Stomach (tissue), 9 donors: Measurements from ENCODE around the gene GPN2. TPM values are rescaled to one million over a fixed set of nuclear protein-coding genes. Genes with fewer than 3 reads are reported as not detected.

ENCODE experiments used
- DNase-seq, 2 donors: peaks; one replicate each; pipeline versions ENCODE4 v3.0.0 to v3.0.0-alpha.2; 2013 to 2019
- H3K27ac ChIP-seq, 5 donors: fragments of 200-600 bp in 4 of 5; sonication (generic) in 4 of 5; one replicate each; pipeline ENCODE4 v1.5.1; 2013 to 2019; ENCODE audit warnings: mild to moderate bottlenecking in 1 of 5, moderate library complexity in 1 of 5
- H3K27me3 ChIP-seq, 3 donors: fragments of 200-600 bp; sonication (generic); one replicate each; pipeline ENCODE4 v1.5.1; 2017 to 2019; ENCODE audit warnings: mixed run types in 1 of 3
- H3K36me3 ChIP-seq, 4 donors: fragments of 200-600 bp; sonication (generic); 1 replicate in 3 of 4; 2 replicates in 1 of 4; pipeline ENCODE4 v1.5.1; 2016 to 2019
- H3K4me1 ChIP-seq, 4 donors: fragments of 200-600 bp; sonication (generic); one replicate each; pipeline ENCODE4 v1.5.1; 2016 to 2019
- H3K4me3 ChIP-seq, 4 donors: fragments of 200-600 bp; sonication (generic) in 3 of 4; one replicate each; pipeline ENCODE4 v1.5.1; 2016 to 2019; ENCODE audit warnings: mild to moderate bottlenecking in 1 of 4
- H3K9me3 ChIP-seq, 4 donors: fragments of 200-600 bp; sonication (generic); one replicate each; pipeline ENCODE4 v1.5.1; 2016 to 2019
- EP300 ChIP-seq: sonication (generic); formaldehyde crosslinking; IDR thresholded peaks from one replicate; pipeline ENCODE4 v1.6.1; 2017; ENCODE audit warnings: antibody characterized with exemption
- POLR2A ChIP-seq, 4 donors: fragments of 450-650 bp; IDR thresholded peaks; one replicate each; pipeline ENCODE4 v1.6.1; 2016; ENCODE audit warnings: antibody characterized with exemption in 4 of 4, control low read depth in 2 of 4, mild to moderate bottlenecking in 1 of 4, moderate library complexity in 1 of 4
- POLR2AphosphoS5 ChIP-seq, 3 donors: sonication (generic); formaldehyde crosslinking; IDR thresholded peaks; one replicate each; pipeline ENCODE4 v1.6.1; 2016; ENCODE audit warnings: antibody characterized with exemption in 3 of 3
- WGBS, 5 donors: extraction: QIAGEN DNeasy Blood & Tissue Kit in 3 of 5; methylation state at CpG; one replicate each; pipeline versions ENCODE4 v1.1.5 to v1.1.7; 2013 to 2018; 5-methylcytosine and 5-hydroxymethylcytosine counted together
- intact Hi-C: fragments of 100-400 bp; cut with DNase I; formaldehyde crosslinking; loops from one replicate; pipeline ENCODE4 v1.15.1; 2023; ENCODE audit warnings: low total_unique reads
- polyA plus RNA-seq, 3 donors: library from polyadenylated mRNA; stranded (reverse); fragments of 200-250 nt; gene quantifications; one replicate each; pipeline ENCODE4 v1.2.3, GENCODE V29; 2013
- total RNA-seq, 5 donors: library from RNA; depleted of rRNA; stranded (reverse); fragments of >200 nt; gene quantifications; one replicate each; pipeline versions ENCODE4 v1.1.0 to v1.2.3, GENCODE V29; 2014 to 2016
- TF ChIP-seq, protein P1 (sequence below), 7 experiments: fragments of 450-650 bp in 4 of 7; fragments of 200-600 bp in 3 of 7; sonication (generic) in 3 of 7; IDR thresholded peaks; one replicate each; pipeline ENCODE4 v1.5.1; 2016 to 2019; ENCODE audit warnings: antibody characterized with exemption in 7 of 7, control low read depth in 2 of 7, mild to moderate bottlenecking in 1 of 7
- donor health status: healthy with polysubstance abuse.
- donor health status: Bipolar disorder and iron deficiency.
- donor health status: healthy.

GPN2 gene
- total and polyA plus RNA-seq, 8 donors = 5.4 to 66.3 (median 12.3) TPM

DNA sequence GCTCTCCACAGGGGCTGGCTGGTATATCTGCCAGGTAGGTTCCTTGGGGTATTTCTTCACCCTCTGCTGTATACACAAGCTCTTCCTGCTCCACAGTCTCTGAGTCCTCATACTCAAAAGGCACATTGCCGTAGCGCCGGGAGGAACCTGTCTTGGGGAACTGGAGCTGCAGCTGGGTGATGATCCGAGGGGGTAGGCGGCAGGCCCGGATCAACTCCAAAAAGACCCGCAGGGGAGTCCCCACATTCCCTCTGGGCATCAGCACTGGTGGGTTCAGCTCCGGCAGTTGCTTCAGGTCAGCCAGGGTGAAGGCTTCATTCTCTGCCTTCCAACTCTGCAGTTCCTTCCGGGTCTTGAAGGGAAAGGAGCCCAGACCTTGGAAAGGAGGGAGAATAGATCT, 7.3 kb upstream of the GPN2 start:
- DNase-seq = no peak
- no peak for TF ChIP-seq EP300
- no peak for TF ChIP-seq POLR2AphosphoS5 (IDR thresholded peaks at IDR 0.05)
- no peak for TF ChIP-seq POLR2A (IDR thresholded peaks at IDR 0.05)
- TF ChIP-seq, protein P1, sequence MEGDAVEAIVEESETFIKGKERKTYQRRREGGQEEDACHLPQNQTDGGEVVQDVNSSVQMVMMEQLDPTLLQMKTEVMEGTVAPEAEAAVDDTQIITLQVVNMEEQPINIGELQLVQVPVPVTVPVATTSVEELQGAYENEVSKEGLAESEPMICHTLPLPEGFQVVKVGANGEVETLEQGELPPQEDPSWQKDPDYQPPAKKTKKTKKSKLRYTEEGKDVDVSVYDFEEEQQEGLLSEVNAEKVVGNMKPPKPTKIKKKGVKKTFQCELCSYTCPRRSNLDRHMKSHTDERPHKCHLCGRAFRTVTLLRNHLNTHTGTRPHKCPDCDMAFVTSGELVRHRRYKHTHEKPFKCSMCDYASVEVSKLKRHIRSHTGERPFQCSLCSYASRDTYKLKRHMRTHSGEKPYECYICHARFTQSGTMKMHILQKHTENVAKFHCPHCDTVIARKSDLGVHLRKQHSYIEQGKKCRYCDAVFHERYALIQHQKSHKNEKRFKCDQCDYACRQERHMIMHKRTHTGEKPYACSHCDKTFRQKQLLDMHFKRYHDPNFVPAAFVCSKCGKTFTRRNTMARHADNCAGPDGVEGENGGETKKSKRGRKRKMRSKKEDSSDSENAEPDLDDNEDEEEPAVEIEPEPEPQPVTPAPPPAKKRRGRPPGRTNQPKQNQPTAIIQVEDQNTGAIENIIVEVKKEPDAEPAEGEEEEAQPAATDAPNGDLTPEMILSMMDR (IDR thresholded peaks at IDR 0.05) = no peak
- Histone ChIP-seq H3K4me3 (no peak overlapping the region), H3K27me3 (no peaks in the 10 kb centered on the region), H3K36me3 (peaks cover 45 to 61% (median 60%) of the 10 kb centered on the region in 4 donors), H3K4me1 (peaks cover 12 to 47% (median 32%) of the 10 kb centered on the region in 4 donors), H3K9me3 (no peaks in the 10 kb centered on the region), H3K27ac (no peak overlapping the region)
- 85 to 96% (median 92%) methylated on average over 5 to 9 of the region's 9 CpGs for WGBS, 5 donors
- intact Hi-C loops = no loop called here

DNA sequence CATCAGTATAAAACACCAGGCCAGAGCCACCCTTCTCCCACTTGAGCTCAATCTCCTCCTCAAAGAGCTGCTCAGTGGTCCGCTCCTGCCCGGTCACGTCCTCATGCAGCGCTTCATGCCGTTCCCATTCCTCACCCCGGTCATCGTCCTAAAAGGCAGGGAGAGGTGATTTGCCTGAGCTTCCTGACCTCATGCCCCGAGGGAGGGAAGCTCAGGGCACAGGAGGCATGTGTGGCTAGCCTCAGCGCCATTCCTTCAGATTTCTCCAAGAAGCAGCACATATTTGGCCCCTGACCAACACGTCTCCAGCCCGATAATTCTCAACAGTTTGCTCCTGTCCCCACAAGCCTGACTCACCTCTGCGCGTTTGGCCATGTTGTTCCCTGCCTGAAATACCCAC, 4.2 kb upstream of the GPN2 start:
- no peak overlapping the region for H3K4me3 ChIP-seq
- 88 to 93% (median 93%) methylated on average over 13 of the region's 13 CpGs for WGBS, 5 donors
- peaks cover 49 to 72% (median 70%) of the 10 kb centered on the region in 4 donors for H3K36me3 ChIP-seq
- H3K27ac ChIP-seq = no peak overlapping the region
- TF ChIP-seq POLR2AphosphoS5 (IDR thresholded peaks at IDR 0.05) (no peak), EP300 (no peak), POLR2A (IDR thresholded peaks at IDR 0.05) (no peak)
- TF ChIP-seq, protein P1 (IDR thresholded peaks at IDR 0.05) = no peak
- H3K27me3 ChIP-seq = no peaks in the 10 kb centered on the region
- intact Hi-C loops = no loop called here
- no peaks in the 10 kb centered on the region for H3K9me3 ChIP-seq
- no peak for DNase-seq
- H3K4me1 ChIP-seq = peaks cover 16 to 43% (median 29%) of the 10 kb centered on the region in 4 donors

DNA sequence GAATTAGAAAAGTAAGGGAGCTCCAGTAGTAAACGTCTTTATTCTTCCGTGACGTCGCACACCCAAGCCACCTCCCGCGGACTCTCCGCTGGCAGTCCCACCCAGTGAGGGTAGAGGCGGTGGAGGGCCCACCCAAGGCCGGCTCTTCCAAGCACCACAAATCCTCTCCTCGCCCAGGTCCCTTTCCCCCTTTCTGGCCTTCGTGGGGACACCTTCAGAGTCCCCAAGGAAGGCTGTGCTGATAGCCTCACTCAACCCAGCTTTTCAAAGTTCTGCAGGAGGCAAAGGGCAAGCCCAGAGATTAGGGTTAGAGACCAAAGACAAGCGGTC, 349 bp upstream of the GPN2 start:
- peaks cover 20 to 37% (median 31%) of the 10 kb centered on the region in 4 donors for H3K4me1 ChIP-seq
- no peaks in the 10 kb centered on the region for H3K9me3 ChIP-seq
- WGBS, 5 donors = 2 to 3% (median 2%) methylated on average over 5 to 12 of the region's 12 CpGs
- H3K27me3 ChIP-seq = no peaks in the 10 kb centered on the region
- peak overlapping the region; percentile 80 to 96 (median 91) for H3K27ac ChIP-seq
- peaks cover 56 to 78% (median 75%) of the 10 kb centered on the region in 4 donors for H3K36me3 ChIP-seq
- TF ChIP-seq POLR2AphosphoS5 (IDR thresholded peaks at IDR 0.05) = no peak
- no peak for TF ChIP-seq EP300
- no peak for DNase-seq
- intact Hi-C loops = no loop called here
- peak overlapping the region; percentile 73 to 95 (median 86) for H3K4me3 ChIP-seq

DNA sequence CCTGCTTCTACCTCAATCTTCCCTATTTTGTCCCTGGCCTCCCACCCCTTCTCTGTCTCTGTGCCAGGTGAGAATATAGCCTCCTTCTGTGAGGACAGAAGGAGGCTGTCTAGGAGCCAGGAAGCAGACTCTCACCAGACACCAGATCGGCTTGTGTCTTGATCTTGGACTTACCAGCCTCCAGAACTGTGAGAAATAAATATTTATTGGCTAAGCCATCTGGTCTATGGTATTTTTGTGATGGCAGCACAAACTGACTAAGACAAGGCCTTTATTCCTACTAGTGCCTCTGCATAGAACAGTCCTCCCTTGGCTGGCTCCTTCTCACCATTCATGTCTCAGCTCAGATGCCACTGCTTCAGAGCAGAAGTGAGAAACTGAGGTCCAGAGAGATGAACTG, 1.9 kb downstream of the GPN2 start:
- no peak overlapping the region for H3K4me3 ChIP-seq
- DNase-seq = no peak
- 77 to 94% (median 88%) methylated on average over 1 of the region's 1 CpG for WGBS, 5 donors
- H3K4me1 ChIP-seq = peaks cover 20 to 36% (median 29%) of the 10 kb centered on the region in 4 donors
- H3K9me3 ChIP-seq = no peaks in the 10 kb centered on the region
- H3K36me3 ChIP-seq = peaks cover 63 to 78% (median 75%) of the 10 kb centered on the region in 4 donors
- H3K27me3 ChIP-seq = no peaks in the 10 kb centered on the region
- intact Hi-C loops = no loop called here
- H3K27ac ChIP-seq = peak overlapping the region in 1 of 5 donors; percentile 9
- TF ChIP-seq, protein P1 (IDR thresholded peaks at IDR 0.05) = no peak
- TF ChIP-seq POLR2AphosphoS5 (IDR thresholded peaks at IDR 0.05) (no peak), POLR2A (IDR thresholded peaks at IDR 0.05) (no peak), EP300 (no peak)

DNA sequence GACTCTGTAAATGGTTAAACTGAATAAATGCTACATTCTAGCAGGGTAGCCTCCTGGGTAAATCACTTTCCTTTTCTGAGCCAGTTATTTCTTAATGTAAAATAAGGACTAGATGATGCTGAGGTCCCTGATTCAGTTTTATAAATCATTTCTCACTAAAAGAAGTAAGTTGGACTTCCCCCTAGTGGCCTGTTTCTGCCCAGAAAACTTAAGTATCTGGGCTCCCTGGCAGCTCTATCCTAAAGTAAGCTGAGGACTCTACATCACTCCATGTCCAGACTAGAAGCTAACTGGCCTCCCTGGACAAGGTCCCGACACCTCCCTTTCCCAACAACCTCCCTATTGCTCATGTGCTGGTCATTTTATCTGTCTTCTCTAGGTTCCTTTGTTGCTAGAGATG, 3.0 kb downstream of the GPN2 start:
- WGBS, 5 donors = 28 to 86% (median 59%) methylated on average over 1 of the region's 1 CpG

More for the DNA sequence above, 3.0 kb downstream of the GPN2 start:
- Histone ChIP-seq H3K9me3 (no peaks in the 10 kb centered on the region), H3K4me3 (no peak overlapping the region), H3K27me3 (no peaks in the 10 kb centered on the region), H3K27ac (no peak overlapping the region), H3K4me1 (peaks cover 20 to 36% (median 29%) of the 10 kb centered on the region in 4 donors), H3K36me3 (peaks cover 63 to 78% (median 75%) of the 10 kb centered on the region in 4 donors)
- intact Hi-C loops = no loop called here
- DNase-seq = peak in 1 of 2 donors; percentile 57
- TF ChIP-seq EP300 (no peak), POLR2AphosphoS5 (IDR thresholded peaks at IDR 0.05) (no peak), POLR2A (IDR thresholded peaks at IDR 0.05) (no peak)
- TF ChIP-seq, protein P1 (IDR thresholded peaks at IDR 0.05) = peak in 3 of 7 experiments; percentile 13 to 37 (median 32)
